HL-60 (cell line): ENCODE measurements around the gene ELAVL1.

Experiments
- DNase-seq, 2 experiments: peaks; one replicate each; pipeline ENCODE4 v3.0.0-alpha.2; 2010 to 2020; ENCODE audit warnings: low read depth in 1 of 2, low spot score in 1 of 2
- H3K27ac ChIP-seq: fragments of 250-450 bp; sonication (Bioruptor Pico); replicated peaks from 2 replicates; pipeline ENCODE4 v1.5.1; 2020; ENCODE audit warnings: mild to moderate bottlenecking, moderate library complexity
- H3K27me3 ChIP-seq: fragments of 250-450 bp; sonication (Bioruptor Pico); 2 replicates; pipeline ENCODE4 v1.5.1; 2021; ENCODE audit warnings: mild to moderate bottlenecking, moderate library complexity; ENCODE audit not compliant: insufficient read depth, poor library complexity, severe bottlenecking
- H3K4me3 ChIP-seq: replicated peaks from 2 replicates; pipeline ENCODE4 v1.5.1; 2011; ENCODE audit warnings: mild to moderate bottlenecking, control low read depth, low read length; ENCODE audit not compliant: insufficient read depth
- CTCF ChIP-seq: IDR thresholded peaks from one replicate; pipeline ENCODE4 v1.5.1; 2011; ENCODE audit warnings: low read length, control low read depth, inconsistent platforms; ENCODE audit not compliant: insufficient read depth
- GABPA ChIP-seq: IDR thresholded peaks from 2 replicates; pipeline ENCODE4 v1.6.1; 2012; ENCODE audit warnings: low read depth
- POLR2AphosphoS5 ChIP-seq: IDR thresholded peaks from 2 replicates; pipeline ENCODE4 v1.6.1; 2012; ENCODE audit warnings: low read depth
- SPI1 ChIP-seq: IDR thresholded peaks from 2 replicates; pipeline ENCODE4 v1.6.1; 2012; ENCODE audit warnings: low read depth, mild to moderate bottlenecking, borderline replicate concordance
- TF ChIP-seq, protein P1 (sequence below): IDR thresholded peaks from 2 replicates; pipeline ENCODE4 v1.6.1; 2012; ENCODE audit warnings: low read depth; ENCODE audit not compliant: insufficient replicate concordance

ELAVL1 gene

GRCh38 chr19:7913652-7914051 lies 91.8 kb downstream of the ELAVL1 start:
- H3K27ac ChIP-seq, result no peak overlapping the region
- H3K27me3 ChIP-seq, result peaks cover 3% of the 10 kb centered on the region
- TF ChIP-seq SPI1, result no peak
- no peak for TF ChIP-seq POLR2AphosphoS5
- TF ChIP-seq CTCF, result no peak
- TF ChIP-seq, protein P1, sequence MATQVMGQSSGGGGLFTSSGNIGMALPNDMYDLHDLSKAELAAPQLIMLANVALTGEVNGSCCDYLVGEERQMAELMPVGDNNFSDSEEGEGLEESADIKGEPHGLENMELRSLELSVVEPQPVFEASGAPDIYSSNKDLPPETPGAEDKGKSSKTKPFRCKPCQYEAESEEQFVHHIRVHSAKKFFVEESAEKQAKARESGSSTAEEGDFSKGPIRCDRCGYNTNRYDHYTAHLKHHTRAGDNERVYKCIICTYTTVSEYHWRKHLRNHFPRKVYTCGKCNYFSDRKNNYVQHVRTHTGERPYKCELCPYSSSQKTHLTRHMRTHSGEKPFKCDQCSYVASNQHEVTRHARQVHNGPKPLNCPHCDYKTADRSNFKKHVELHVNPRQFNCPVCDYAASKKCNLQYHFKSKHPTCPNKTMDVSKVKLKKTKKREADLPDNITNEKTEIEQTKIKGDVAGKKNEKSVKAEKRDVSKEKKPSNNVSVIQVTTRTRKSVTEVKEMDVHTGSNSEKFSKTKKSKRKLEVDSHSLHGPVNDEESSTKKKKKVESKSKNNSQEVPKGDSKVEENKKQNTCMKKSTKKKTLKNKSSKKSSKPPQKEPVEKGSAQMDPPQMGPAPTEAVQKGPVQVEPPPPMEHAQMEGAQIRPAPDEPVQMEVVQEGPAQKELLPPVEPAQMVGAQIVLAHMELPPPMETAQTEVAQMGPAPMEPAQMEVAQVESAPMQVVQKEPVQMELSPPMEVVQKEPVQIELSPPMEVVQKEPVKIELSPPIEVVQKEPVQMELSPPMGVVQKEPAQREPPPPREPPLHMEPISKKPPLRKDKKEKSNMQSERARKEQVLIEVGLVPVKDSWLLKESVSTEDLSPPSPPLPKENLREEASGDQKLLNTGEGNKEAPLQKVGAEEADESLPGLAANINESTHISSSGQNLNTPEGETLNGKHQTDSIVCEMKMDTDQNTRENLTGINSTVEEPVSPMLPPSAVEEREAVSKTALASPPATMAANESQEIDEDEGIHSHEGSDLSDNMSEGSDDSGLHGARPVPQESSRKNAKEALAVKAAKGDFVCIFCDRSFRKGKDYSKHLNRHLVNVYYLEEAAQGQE, result no peak
- TF ChIP-seq GABPA, result no peak
- H3K4me3 ChIP-seq, result no peak overlapping the region
- no peak for DNase-seq

- no peak overlapping the region for H3K27ac ChIP-seq
- no peak for DNase-seq
- H3K4me3 ChIP-seq, result no peak overlapping the region
- H3K27me3 ChIP-seq, result peaks cover 3% of the 10 kb centered on the region
- TF ChIP-seq SPI1 (no peak), POLR2AphosphoS5 (no peak), CTCF (no peak), GABPA (no peak)
- TF ChIP-seq, protein P1, result no peak
These were observed 92.5 kb downstream of the ELAVL1 start for GRCh38 chr19:7912697-7913564.

DNA sequence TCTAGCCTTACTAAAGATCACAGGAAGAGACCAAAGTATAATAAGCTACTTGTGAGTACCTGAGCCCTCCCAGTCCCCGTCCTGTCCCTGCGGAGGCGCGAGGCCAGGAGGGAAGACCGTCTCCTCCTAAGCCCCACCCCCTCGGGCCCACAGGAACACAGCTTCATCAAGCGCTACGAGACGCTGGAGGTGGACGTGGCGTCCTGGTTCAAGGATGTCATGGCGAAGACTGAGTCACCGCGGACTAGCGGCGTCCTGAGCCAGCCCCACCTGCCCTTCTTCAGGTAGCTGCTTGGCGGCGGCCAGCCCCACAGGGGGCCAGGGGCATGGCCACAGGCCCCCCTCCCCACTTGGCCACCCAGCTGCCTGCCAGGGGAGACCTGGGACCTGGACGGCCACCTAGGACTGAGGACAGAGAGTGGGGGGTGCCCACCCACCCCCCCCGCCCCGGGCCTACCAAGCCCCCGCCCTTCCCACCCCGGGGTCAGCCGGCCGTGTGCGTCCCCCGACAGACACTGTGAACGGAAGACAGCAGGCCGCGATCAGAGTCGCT lies 93.2 kb downstream of the ELAVL1 start:
- DNase-seq, result no peak
- TF ChIP-seq POLR2AphosphoS5, result no peak
- TF ChIP-seq SPI1, result no peak
- no peak for TF ChIP-seq GABPA
- no peak for TF ChIP-seq CTCF
- TF ChIP-seq, protein P1, result no peak
- Histone ChIP-seq H3K4me3 (no peak overlapping the region), H3K27ac (no peak overlapping the region), H3K27me3 (peaks cover 3% of the 10 kb centered on the region)
